T-helper 17 cell (primary cell): ENCODE results near the gene CNTROB. TPM values are rescaled to one million over a fixed set of nuclear protein-coding genes. Genes with fewer than 3 reads are reported as not detected.

Experiments
- ATAC-seq: fragments of 150-1000 bp; cut with Tn5 transposase; 2 replicates; pipeline ENCODE4 v1.10.0; 2021; ENCODE audit warnings: mild to moderate bottlenecking, moderate library complexity
- DNase-seq, 3 donors: peaks; one replicate each; pipeline versions ENCODE4 v3.0.0 to v3.0.0-alpha.2; 2020 to 2021
- H3K9me3 ChIP-seq: one replicate; pipeline ENCODE4 v1.7.0; 2013; ENCODE audit warnings: low read length, mild to moderate bottlenecking; ENCODE audit not compliant: control insufficient read depth, poor library complexity, severe bottlenecking
- H3K27ac Mint-ChIP-seq: one replicate; pipeline ENCODE4 v1.8.0; 2022; ENCODE audit warnings: mild to moderate bottlenecking, moderate library complexity, mixed read lengths
- H3K27me3 Mint-ChIP-seq: one replicate; pipeline ENCODE4 v1.8.0; 2022; ENCODE audit warnings: mixed read lengths
- H3K36me3 Mint-ChIP-seq: one replicate; pipeline ENCODE4 v1.8.0; 2022; ENCODE audit warnings: low read depth, mixed read lengths
- H3K4me1 Mint-ChIP-seq: one replicate; pipeline ENCODE4 v1.8.0; 2022; ENCODE audit warnings: mild to moderate bottlenecking, mixed read lengths
- H3K4me3 Mint-ChIP-seq: one replicate; pipeline ENCODE4 v1.8.0; 2022; ENCODE audit warnings: mild to moderate bottlenecking, moderate library complexity, mixed read lengths
- total RNA-seq, 4 donors: library from RNA in 2 of 4; stranded (reverse) in 2 of 4; gene quantifications; one replicate each; pipeline ENCODE4 v1.2.3 and lab custom pipeline; 2022 to 2026

The CNTROB gene
- total RNA-seq, 2 donors from 2014 or later = 24.3 to 27.9 TPM

DNA sequence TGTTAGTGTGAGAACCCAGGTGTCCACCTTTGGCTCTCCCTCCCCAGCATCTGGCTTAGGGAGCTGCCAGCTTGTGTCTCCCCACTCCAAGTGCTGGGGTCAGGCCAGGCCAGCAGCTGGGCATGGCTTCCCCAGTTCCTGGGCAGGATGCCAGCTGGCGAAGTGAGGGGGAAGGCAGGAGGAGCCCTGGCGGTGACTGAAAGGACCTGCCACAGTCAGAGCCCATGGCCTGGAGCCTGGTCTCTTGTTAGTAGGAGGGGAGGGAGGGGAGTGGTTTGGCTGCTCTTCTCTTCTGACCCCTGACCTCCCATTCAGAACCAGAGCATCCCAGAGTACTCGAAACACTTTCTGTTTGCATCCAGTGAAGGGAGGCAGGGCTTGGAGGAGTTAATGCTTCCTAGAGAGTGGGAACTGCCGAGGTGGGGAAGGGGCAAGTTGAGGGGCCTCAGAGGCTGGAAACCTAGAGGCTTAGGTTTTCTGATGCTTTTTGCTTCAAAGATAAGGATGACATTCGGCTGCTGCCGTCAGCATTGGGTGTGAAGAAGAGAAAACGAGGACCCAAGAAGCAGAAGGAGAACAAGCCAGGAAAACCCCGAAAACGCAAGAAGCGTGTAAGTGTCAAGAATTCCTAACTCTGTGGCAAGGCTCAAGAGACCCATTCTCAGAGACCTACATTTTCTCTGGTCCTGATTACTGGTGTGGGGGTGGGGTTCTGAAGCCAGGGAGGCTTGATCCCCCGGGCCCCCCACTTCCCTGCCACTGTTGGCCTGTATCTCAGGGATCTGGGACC is 42.6 kb upstream of the CNTROB start:
- DNase-seq (peak in 2 of 3 donors; percentile 20 to 28), ATAC-seq (no peak)
- no peak overlapping the region for H3K4me3 Mint-ChIP-seq
- peaks cover 12% of the 10 kb centered on the region for H3K36me3 Mint-ChIP-seq
- H3K4me1 Mint-ChIP-seq = peaks cover 17% of the 10 kb centered on the region
- no peak overlapping the region for H3K27ac Mint-ChIP-seq
- H3K9me3 ChIP-seq = no peaks in the 10 kb centered on the region
- no peaks in the 10 kb centered on the region for H3K27me3 Mint-ChIP-seq

- Mint-ChIP-seq H3K4me1 (peaks cover 25% of the 10 kb centered on the region), H3K27ac (no peak overlapping the region), H3K27me3 (no peaks in the 10 kb centered on the region), H3K4me3 (no peak overlapping the region), H3K36me3 (peaks cover 23% of the 10 kb centered on the region)
- H3K9me3 ChIP-seq = no peaks in the 10 kb centered on the region
- no peak for DNase-seq
- ATAC-seq = no peak
These were observed 38.7 kb upstream of the CNTROB start for GRCh38 chr17:7893187-7893880.

DNA sequence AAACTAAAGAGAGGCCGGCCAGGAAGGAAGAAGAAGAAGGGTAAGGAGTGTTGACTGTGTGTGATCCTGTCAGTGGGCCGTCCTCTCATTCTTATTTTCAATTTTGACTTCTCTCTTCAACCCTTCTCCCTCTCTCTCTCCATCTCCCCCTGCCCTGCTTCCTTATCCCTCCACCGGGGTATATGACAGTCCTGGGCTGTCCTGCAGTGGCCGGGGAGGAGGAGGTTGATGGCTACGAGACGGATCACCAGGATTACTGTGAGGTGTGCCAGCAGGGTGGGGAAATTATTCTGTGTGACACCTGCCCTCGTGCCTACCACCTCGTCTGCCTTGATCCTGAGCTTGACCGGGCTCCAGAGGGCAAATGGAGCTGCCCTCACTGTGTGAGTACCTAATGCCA is 37.8 kb upstream of the CNTROB start:
- peaks cover 27% of the 10 kb centered on the region for H3K36me3 Mint-ChIP-seq
- H3K27ac Mint-ChIP-seq = peak overlapping the region; percentile 21
- DNase-seq = no peak
- H3K9me3 ChIP-seq = no peaks in the 10 kb centered on the region
- peaks cover 23% of the 10 kb centered on the region for H3K4me1 Mint-ChIP-seq
- no peak overlapping the region for H3K4me3 Mint-ChIP-seq
- ATAC-seq = no peak
- H3K27me3 Mint-ChIP-seq = no peaks in the 10 kb centered on the region

DNA sequence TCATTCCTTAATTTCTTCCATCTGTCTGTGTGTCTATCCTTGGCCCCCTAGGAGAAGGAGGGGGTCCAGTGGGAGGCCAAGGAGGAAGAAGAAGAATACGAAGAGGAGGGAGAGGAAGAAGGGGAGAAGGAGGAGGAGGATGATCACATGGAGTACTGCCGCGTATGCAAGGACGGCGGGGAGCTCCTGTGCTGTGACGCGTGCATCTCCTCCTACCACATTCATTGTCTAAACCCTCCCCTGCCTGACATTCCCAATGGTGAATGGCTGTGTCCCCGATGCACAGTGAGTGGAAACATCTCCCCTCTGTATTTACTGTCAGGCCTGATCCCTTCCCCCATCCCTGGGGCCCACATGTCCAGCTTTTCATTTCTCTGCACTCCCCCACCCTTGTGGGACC is 37.1 kb upstream of the CNTROB start:
- no peak for ATAC-seq
- H3K4me1 Mint-ChIP-seq = peaks cover 22% of the 10 kb centered on the region
- H3K36me3 Mint-ChIP-seq = peaks cover 31% of the 10 kb centered on the region

GRCh38 chr17:7897090-7897489 is 34.9 kb upstream of the CNTROB start:
- DNase-seq (no peak), ATAC-seq (no peak)
- H3K27ac Mint-ChIP-seq = peak overlapping the region; percentile 61
- H3K36me3 Mint-ChIP-seq = peaks cover 29% of the 10 kb centered on the region
- no peaks in the 10 kb centered on the region for H3K9me3 ChIP-seq
- H3K4me3 Mint-ChIP-seq = no peak overlapping the region
- H3K4me1 Mint-ChIP-seq = peaks cover 17% of the 10 kb centered on the region
- no peaks in the 10 kb centered on the region for H3K27me3 Mint-ChIP-seq

More for the DNA sequence above, 37.1 kb upstream of the CNTROB start:
- Mint-ChIP-seq H3K27ac (no peak overlapping the region), H3K4me3 (no peak overlapping the region), H3K27me3 (no peaks in the 10 kb centered on the region)
- DNase-seq = no peak
- H3K9me3 ChIP-seq = no peaks in the 10 kb centered on the region

- no peaks in the 10 kb centered on the region for H3K27me3 Mint-ChIP-seq
- H3K27ac Mint-ChIP-seq = peak overlapping the region; percentile 91
- H3K36me3 Mint-ChIP-seq = peaks cover 29% of the 10 kb centered on the region
- no peak for DNase-seq
- peaks cover 17% of the 10 kb centered on the region for H3K4me1 Mint-ChIP-seq
- peak; percentile 63 for ATAC-seq
- H3K4me3 Mint-ChIP-seq = no peak overlapping the region
- H3K9me3 ChIP-seq = no peaks in the 10 kb centered on the region
These were observed 34.2 kb upstream of the CNTROB start for GRCh38 chr17:7897773-7898172.

DNA sequence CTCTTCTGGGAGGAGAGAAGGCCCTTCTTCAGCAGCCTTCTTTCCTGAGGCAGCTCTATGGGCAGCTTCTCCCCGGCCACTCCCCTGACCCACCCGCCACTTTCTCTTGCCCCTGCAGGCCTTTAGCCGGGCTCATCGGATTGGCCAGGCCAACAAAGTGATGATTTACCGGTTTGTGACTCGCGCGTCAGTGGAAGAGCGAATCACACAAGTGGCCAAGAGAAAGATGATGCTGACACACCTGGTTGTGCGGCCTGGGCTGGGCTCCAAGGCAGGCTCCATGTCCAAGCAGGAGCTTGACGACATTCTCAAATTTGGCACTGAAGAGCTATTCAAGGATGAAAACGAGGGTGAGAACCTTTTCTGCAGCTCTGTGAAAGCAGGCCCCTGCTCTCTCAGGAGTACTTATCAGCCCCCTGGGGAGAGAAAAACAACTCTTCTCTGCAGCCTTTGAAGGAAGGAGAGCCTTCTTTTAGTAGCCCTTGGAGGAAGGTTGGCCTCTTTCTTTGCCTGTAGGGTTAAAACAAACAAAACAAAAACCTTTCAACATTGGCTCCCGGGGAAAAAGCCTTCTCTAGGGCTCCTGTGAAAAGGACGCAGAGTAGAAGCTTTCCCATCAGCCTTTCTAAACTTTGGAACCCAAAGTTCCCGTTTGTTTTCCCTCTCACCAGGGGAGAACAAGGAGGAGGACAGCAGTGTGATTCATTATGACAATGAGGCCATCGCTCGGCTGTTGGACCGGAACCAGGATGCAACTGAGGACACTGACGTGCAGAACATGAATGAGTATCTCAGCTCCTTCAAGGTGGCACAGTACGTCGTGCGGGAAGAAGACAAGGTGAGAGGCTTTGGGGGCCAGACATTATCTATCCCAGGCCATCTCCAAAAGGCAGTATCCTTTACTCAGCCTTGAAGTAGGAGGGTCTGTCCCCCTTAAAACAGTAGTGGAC is 28.6 kb upstream of the CNTROB start:
- H3K4me1 Mint-ChIP-seq = peaks cover 8% of the 10 kb centered on the region

GRCh38 chr17:7909089-7909488 is 22.9 kb upstream of the CNTROB start:
- H3K36me3 Mint-ChIP-seq = peaks cover 25% of the 10 kb centered on the region
- no peaks in the 10 kb centered on the region for H3K27me3 Mint-ChIP-seq
- peaks cover 12% of the 10 kb centered on the region for H3K4me1 Mint-ChIP-seq
- ATAC-seq (no peak), DNase-seq (no peak)
- peak overlapping the region; percentile 51 for H3K27ac Mint-ChIP-seq
- no peaks in the 10 kb centered on the region for H3K9me3 ChIP-seq
- no peak overlapping the region for H3K4me3 Mint-ChIP-seq

More for the DNA sequence above, 28.6 kb upstream of the CNTROB start:
- DNase-seq (no peak), ATAC-seq (no peak)
- H3K27ac Mint-ChIP-seq = peak overlapping the region; percentile 54
- H3K9me3 ChIP-seq = no peaks in the 10 kb centered on the region
- no peaks in the 10 kb centered on the region for H3K27me3 Mint-ChIP-seq
- H3K36me3 Mint-ChIP-seq = peaks cover 21% of the 10 kb centered on the region
- no peak overlapping the region for H3K4me3 Mint-ChIP-seq

DNA sequence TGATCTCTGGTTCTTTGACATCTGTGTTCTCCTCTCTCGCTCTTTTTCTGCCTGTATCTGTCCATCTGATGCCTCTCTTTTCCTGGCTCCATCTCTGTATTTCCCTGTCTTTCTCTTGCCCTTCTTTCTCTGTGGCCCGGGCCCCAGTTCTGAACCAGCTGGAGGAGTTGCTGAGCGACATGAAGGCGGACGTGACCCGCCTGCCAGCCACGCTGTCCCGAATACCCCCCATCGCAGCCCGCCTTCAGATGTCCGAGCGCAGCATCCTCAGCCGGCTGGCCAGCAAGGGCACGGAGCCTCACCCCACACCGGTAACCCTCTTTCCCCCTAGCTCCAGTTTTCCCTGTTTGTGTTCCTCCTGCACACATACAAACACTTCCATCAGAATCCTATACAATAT is 21.7 kb upstream of the CNTROB start:
- no peaks in the 10 kb centered on the region for H3K9me3 ChIP-seq
- no peaks in the 10 kb centered on the region for H3K27me3 Mint-ChIP-seq

DNA sequence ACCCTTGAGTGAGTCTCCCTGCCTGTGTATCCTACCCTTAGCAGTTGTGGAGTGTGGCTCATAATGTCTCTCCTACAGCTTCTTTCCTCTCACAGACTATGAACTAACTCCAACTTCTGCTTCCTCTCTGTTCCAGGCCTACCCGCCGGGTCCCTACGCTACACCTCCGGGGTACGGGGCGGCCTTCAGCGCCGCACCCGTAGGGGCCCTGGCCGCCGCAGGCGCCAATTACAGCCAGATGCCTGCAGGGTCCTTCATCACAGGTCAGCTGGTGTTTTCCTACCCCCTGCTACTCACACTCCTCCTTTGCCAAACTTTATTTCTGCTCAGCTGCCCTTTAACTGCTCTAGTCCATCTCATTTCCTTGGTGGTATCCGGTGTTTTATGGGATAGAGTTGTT is 21.3 kb upstream of the CNTROB start:
- H3K9me3 ChIP-seq = no peaks in the 10 kb centered on the region
- ATAC-seq (no peak), DNase-seq (no peak)
- Mint-ChIP-seq H3K27me3 (no peaks in the 10 kb centered on the region), H3K36me3 (peaks cover 19% of the 10 kb centered on the region), H3K4me3 (no peak overlapping the region), H3K27ac (peak overlapping the region; percentile 51), H3K4me1 (peaks cover 13% of the 10 kb centered on the region)

More for the DNA sequence above, 21.7 kb upstream of the CNTROB start:
- Mint-ChIP-seq H3K4me1 (peaks cover 13% of the 10 kb centered on the region), H3K27ac (peak overlapping the region; percentile 51), H3K36me3 (peaks cover 19% of the 10 kb centered on the region), H3K4me3 (no peak overlapping the region)
- DNase-seq (no peak), ATAC-seq (no peak)

GRCh38 chr17:7911116-7911515 is 20.9 kb upstream of the CNTROB start:
- no peaks in the 10 kb centered on the region for H3K9me3 ChIP-seq
- Mint-ChIP-seq H3K27me3 (no peaks in the 10 kb centered on the region), H3K27ac (no peak overlapping the region), H3K4me3 (no peak overlapping the region), H3K4me1 (peaks cover 13% of the 10 kb centered on the region), H3K36me3 (peaks cover 19% of the 10 kb centered on the region)
- no peak for ATAC-seq
- DNase-seq = no peak

DNA sequence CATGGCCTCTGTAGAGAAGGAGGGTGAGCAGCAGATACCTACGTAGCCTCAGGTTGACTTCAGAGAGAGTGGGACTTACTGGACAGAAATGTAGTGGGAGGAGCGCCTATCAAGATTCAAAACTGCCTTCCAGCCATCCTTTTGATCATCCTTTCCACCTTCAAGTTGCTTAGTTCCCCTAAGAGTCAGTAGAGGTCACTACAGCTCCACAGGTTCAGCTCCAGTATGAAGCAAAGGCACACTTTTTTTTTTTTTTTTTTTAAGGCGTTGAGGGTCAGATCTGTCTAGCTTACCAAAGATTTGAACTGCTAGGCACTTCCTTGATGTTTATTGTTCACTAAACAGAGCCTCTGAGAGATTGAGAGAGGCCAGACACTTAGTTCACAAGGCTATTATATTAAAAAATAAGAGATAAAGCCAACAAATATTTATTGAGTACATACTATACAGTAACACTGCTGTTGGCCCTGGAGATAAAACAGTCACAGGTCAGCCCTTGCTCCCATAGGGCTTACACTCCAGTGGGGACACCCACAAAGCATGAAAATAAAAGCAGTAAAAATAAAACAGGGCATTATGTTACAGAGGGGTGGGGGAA is 19.0 kb upstream of the CNTROB start:
- no peaks in the 10 kb centered on the region for H3K9me3 ChIP-seq
- Mint-ChIP-seq H3K27me3 (no peaks in the 10 kb centered on the region), H3K36me3 (peaks cover 17% of the 10 kb centered on the region), H3K4me3 (peak overlapping the region; percentile 33), H3K27ac (peak overlapping the region; percentile 19), H3K4me1 (peaks cover 21% of the 10 kb centered on the region)
- peak; percentile 54 for ATAC-seq
- DNase-seq = no peak
